ENCODE data around the gene PPP5C.
"Not testable (repeated sequence)": the region's sequence is repeated elsewhere in the genome, so short reads cannot be mapped to it uniquely, and the experiment has no call there.

The PPP5C gene

GRCh38 chr19:46346821-46347571 is at the start of gene PPP5C:
TSS of gene PPP5C (plus strand) at chr19:46347087. CDS start at chr19:46347097, 10 bp downstream.
- DNase-seq = peak; percentile 86

- DNase-seq = no peak
Measured at GRCh38 chr19:46297700-46298478, 49.0 kb upstream of the PPP5C start.

GRCh38 chr19:46298479-46299003 is 48.3 kb upstream of the PPP5C start:
- DNase-seq = no peak

- DNase-seq = no peak
Measured at GRCh38 chr19:46299004-46299509, 47.8 kb upstream of the PPP5C start.

- DNase-seq = no peak
Measured at GRCh38 chr19:46299695-46300094, 47.2 kb upstream of the PPP5C start.

- no peak for DNase-seq
Measured at GRCh38 chr19:46303322-46303690, 43.6 kb upstream of the PPP5C start.

GRCh38 chr19:46303691-46304397 is 43.0 kb upstream of the PPP5C start:
- no peak for DNase-seq

- no peak for DNase-seq
Measured at GRCh38 chr19:46306501-46306900, 40.4 kb upstream of the PPP5C start.

- DNase-seq = no peak
Measured at GRCh38 chr19:46308510-46308909, 38.4 kb upstream of the PPP5C start.

- no peak for DNase-seq
Measured at GRCh38 chr19:46309056-46309455, 37.8 kb upstream of the PPP5C start.

GRCh38 chr19:46311444-46311843 is 35.4 kb upstream of the PPP5C start:
- no peak for DNase-seq

- DNase-seq = not testable (repeated sequence)
Measured at GRCh38 chr19:46313540-46314469, 33.1 kb upstream of the PPP5C start.

GRCh38 chr19:46317339-46317738 is 29.5 kb upstream of the PPP5C start:
- no peak for DNase-seq

- DNase-seq = no peak
Measured at GRCh38 chr19:46319613-46320012, 27.3 kb upstream of the PPP5C start.

- no peak for DNase-seq
Measured at GRCh38 chr19:46320559-46320958, 26.3 kb upstream of the PPP5C start.

- no peak for DNase-seq
Measured at GRCh38 chr19:46321653-46322052, 25.2 kb upstream of the PPP5C start.

- not testable (repeated sequence) for DNase-seq
Measured at GRCh38 chr19:46323227-46323626, 23.7 kb upstream of the PPP5C start.

- no peak for DNase-seq
Measured at GRCh38 chr19:46324277-46324676, 22.6 kb upstream of the PPP5C start.

GRCh38 chr19:46326608-46327007 is 20.3 kb upstream of the PPP5C start:
- no peak for DNase-seq

GRCh38 chr19:46328079-46328478 is 18.8 kb upstream of the PPP5C start:
- DNase-seq = no peak

GRCh38 chr19:46330319-46330918 is 16.5 kb upstream of the PPP5C start:
- no peak for DNase-seq

GRCh38 chr19:46337487-46337886 is 9.4 kb upstream of the PPP5C start:
- no peak for DNase-seq
